CD4-positive, alpha-beta T cell (primary cell): Measurements from ENCODE around the gene MICAL2. TPM values are rescaled to one million over a fixed set of nuclear protein-coding genes. Genes with fewer than 3 reads are reported as not detected.
A peak's percentile ranks its signal among the peaks of the same experiment; 100 is the strongest.

Experiments used
- ATAC-seq: fragments of 200-7000 bp; cut with Tn5 transposase; one replicate; pipeline ENCODE4 v1.10.0; 2022; ENCODE audit warnings: mild to moderate bottlenecking; ENCODE audit not compliant: poor library complexity
- CTCF ChIA-PET: fragments of 350-600 bp; sonication (Branson Sonifier 250); formaldehyde crosslinking; loops from one replicate; lab custom pipeline; 2021; ENCODE audit warnings: antibody characterized with exemption, inconsistent platforms; lab: Charles Lee
- POLR2A ChIA-PET: fragments of 350-600 bp; sonication (Branson Sonifier 250); formaldehyde crosslinking; loops from one replicate; lab custom pipeline; 2021; ENCODE audit warnings: antibody characterized with exemption, inconsistent platforms; lab: Charles Lee
- DNase-seq, 14 experiments: peaks; one replicate each; pipeline ENCODE4 v3.0.0-alpha.2; 2013 to 2020; ENCODE audit warnings: mixed read lengths in 2 of 14
- H3K27ac ChIP-seq, 2 donors: one replicate each; pipeline versions ENCODE4 v1.5.1 to v1.7.0; 2013; ENCODE audit warnings: low read length in 2 of 2, low read depth in 1 of 2, mild to moderate bottlenecking in 1 of 2
- H3K27me3 ChIP-seq, 2 experiments: 1 replicate in 1 of 2; 2 replicates in 1 of 2; pipeline versions ENCODE4 v1.6.1 to v1.7.0; 2013; ENCODE audit warnings: low read length in 2 of 2, control low read depth in 1 of 2, mild to moderate bottlenecking in 1 of 2, moderate library complexity in 1 of 2; ENCODE audit not compliant: insufficient read depth in 2 of 2, control insufficient read depth in 1 of 2
- H3K36me3 ChIP-seq: one replicate; pipeline ENCODE4 v1.6.1; 2013; ENCODE audit warnings: low read length, control low read depth; ENCODE audit not compliant: insufficient read depth
- H3K4me1 ChIP-seq: one replicate; pipeline ENCODE4 v1.6.1; 2013; ENCODE audit warnings: low read length, control low read depth; ENCODE audit not compliant: insufficient read depth
- H3K4me3 ChIP-seq: one replicate; pipeline ENCODE4 v1.5.1; 2013; ENCODE audit warnings: mild to moderate bottlenecking, low read length, moderate library complexity
- H3K9me3 ChIP-seq, 2 experiments: 1 replicate in 1 of 2; 2 replicates in 1 of 2; pipeline versions ENCODE4 v1.6.1 to v1.7.0; 2013; ENCODE audit warnings: low read length in 2 of 2, mild to moderate bottlenecking in 2 of 2, control low read depth in 1 of 2, moderate library complexity in 1 of 2; ENCODE audit not compliant: control insufficient read depth in 1 of 2, insufficient read depth in 1 of 2
- H3K27ac Mint-ChIP-seq: one replicate; pipeline ENCODE4 v1.8.0; 2020; ENCODE audit warnings: mixed read lengths
- H3K27me3 Mint-ChIP-seq: one replicate; pipeline ENCODE4 v1.8.0; 2021; ENCODE audit warnings: mixed read lengths
- H3K36me3 Mint-ChIP-seq: one replicate; pipeline ENCODE4 v1.8.0; 2021; ENCODE audit warnings: low read depth, mixed read lengths
- H3K4me1 Mint-ChIP-seq: one replicate; pipeline ENCODE4 v1.8.0; 2021; ENCODE audit warnings: low read depth, mixed read lengths
- H3K4me3 Mint-ChIP-seq: one replicate; pipeline ENCODE4 v1.8.0; 2020; ENCODE audit warnings: mild to moderate bottlenecking, mixed read lengths
- H3K9me3 Mint-ChIP-seq: one replicate; pipeline ENCODE4 v1.8.0; 2020; ENCODE audit warnings: mixed read lengths
- intact Hi-C, 2 experiments: fragments of 100-400 bp; cut with DNase I in 1 of 2; cut with micrococcal nuclease in 1 of 2; formaldehyde crosslinking; loops; one replicate each; pipeline versions ENCODE4 v1.15.1 to v1.9.0; 2023 to 2025; cut with DNase I, micrococcal nuclease
- total RNA-seq, 174 experiments: library from RNA in 2 of 174; stranded (reverse) in 2 of 174; gene quantifications; one replicate each; pipeline ENCODE4 v1.2.3 and lab custom pipeline; 2021 to 2026
- TF ChIP-seq, protein P1 (sequence below): fragments of 200-600 bp; IDR thresholded peaks from one replicate; pipeline ENCODE4 v1.8.0; 2022; ENCODE audit warnings: antibody characterized with exemption, mild to moderate bottlenecking

MICAL2 gene
- total RNA-seq, 2 experiments from 2014 or later, result 12.8 to 14.1 TPM

DNA sequence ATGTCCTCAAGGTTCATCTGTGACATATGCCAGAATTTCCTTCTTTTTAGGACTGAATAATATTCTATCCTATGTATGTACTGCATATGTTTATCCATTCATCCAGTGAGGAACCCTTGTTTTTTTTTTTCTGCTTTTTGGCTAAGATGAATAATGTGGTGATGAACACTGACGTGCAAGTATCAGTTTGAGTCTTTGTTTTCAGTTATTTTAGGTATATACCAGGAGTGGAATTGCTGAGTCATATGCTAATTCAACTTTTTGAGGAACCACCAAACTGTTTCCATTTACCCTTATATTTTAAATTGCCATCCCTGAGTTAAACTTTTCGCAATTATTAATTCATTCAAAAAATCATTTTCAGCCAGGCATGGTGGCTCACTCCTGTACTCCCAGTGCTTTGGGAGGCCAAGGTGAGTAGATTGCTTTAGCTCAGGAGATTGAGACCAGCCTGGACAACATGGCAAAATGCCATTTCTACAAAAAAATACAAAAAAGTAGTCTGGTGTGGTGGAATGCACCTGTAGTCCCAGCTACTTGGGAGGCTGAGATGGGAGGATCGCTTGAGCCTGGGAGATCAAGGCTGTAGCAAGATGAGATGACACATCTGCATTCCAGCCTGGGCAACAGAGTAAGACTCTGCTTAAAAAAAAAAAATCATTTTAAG, 64.2 kb downstream of the MICAL2 start:
- DNase-seq, result peak in 2 of 14 experiments; percentile 36 to 44
- no peaks in the 10 kb centered on the region for H3K36me3 Mint-ChIP-seq
- H3K27ac ChIP-seq, result no peak overlapping the region
- POLR2A ChIA-PET, result no interaction called here
- H3K4me3 Mint-ChIP-seq, result no peak overlapping the region
- no peaks in the 10 kb centered on the region for H3K27me3 Mint-ChIP-seq
- TF ChIP-seq, protein P1, sequence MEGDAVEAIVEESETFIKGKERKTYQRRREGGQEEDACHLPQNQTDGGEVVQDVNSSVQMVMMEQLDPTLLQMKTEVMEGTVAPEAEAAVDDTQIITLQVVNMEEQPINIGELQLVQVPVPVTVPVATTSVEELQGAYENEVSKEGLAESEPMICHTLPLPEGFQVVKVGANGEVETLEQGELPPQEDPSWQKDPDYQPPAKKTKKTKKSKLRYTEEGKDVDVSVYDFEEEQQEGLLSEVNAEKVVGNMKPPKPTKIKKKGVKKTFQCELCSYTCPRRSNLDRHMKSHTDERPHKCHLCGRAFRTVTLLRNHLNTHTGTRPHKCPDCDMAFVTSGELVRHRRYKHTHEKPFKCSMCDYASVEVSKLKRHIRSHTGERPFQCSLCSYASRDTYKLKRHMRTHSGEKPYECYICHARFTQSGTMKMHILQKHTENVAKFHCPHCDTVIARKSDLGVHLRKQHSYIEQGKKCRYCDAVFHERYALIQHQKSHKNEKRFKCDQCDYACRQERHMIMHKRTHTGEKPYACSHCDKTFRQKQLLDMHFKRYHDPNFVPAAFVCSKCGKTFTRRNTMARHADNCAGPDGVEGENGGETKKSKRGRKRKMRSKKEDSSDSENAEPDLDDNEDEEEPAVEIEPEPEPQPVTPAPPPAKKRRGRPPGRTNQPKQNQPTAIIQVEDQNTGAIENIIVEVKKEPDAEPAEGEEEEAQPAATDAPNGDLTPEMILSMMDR, result no peak
- H3K4me1 ChIP-seq, result peaks cover 21% of the 10 kb centered on the region
- peak overlapping the region; percentile 52 for H3K27ac Mint-ChIP-seq
- H3K4me3 ChIP-seq, result no peak overlapping the region
- no peaks in the 10 kb centered on the region for H3K36me3 ChIP-seq
- CTCF ChIA-PET, result no interaction called here
- H3K27me3 ChIP-seq, result no peaks in the 10 kb centered on the region
- ATAC-seq, result peak; percentile 40
- no peaks in the 10 kb centered on the region for H3K9me3 Mint-ChIP-seq
- H3K4me1 Mint-ChIP-seq, result peaks cover 38% of the 10 kb centered on the region
- intact Hi-C loops, result no loop called here
- H3K9me3 ChIP-seq, result no peaks in the 10 kb centered on the region

GRCh38 chr11:12175694-12176241, 65.4 kb downstream of the MICAL2 start:
- no peaks in the 10 kb centered on the region for H3K27me3 Mint-ChIP-seq
- H3K27me3 ChIP-seq, result no peaks in the 10 kb centered on the region
- H3K4me1 Mint-ChIP-seq, result peaks cover 43% of the 10 kb centered on the region
- no peaks in the 10 kb centered on the region for H3K36me3 Mint-ChIP-seq
- H3K27ac ChIP-seq, result no peak overlapping the region
- peak; percentile 47 for ATAC-seq
- H3K27ac Mint-ChIP-seq, result peak overlapping the region; percentile 24
- TF ChIP-seq, protein P1, result no peak
- no peaks in the 10 kb centered on the region for H3K9me3 Mint-ChIP-seq
- POLR2A ChIA-PET, result no interaction called here
- DNase-seq, result no peak
- CTCF ChIA-PET, result no interaction called here
- intact Hi-C loops, result no loop called here
- H3K4me3 Mint-ChIP-seq, result no peak overlapping the region
- H3K9me3 ChIP-seq, result no peaks in the 10 kb centered on the region
- H3K4me3 ChIP-seq, result no peak overlapping the region
- no peaks in the 10 kb centered on the region for H3K36me3 ChIP-seq
- H3K4me1 ChIP-seq, result peaks cover 22% of the 10 kb centered on the region

- ATAC-seq (no peak), DNase-seq (no peak)
- Mint-ChIP-seq H3K9me3 (no peaks in the 10 kb centered on the region), H3K27me3 (no peaks in the 10 kb centered on the region), H3K36me3 (no peaks in the 10 kb centered on the region), H3K27ac (peak overlapping the region; percentile 24), H3K4me1 (peaks cover 43% of the 10 kb centered on the region), H3K4me3 (no peak overlapping the region)
- Histone ChIP-seq H3K27me3 (no peaks in the 10 kb centered on the region), H3K4me1 (peaks cover 22% of the 10 kb centered on the region), H3K27ac (no peak overlapping the region), H3K36me3 (no peaks in the 10 kb centered on the region), H3K9me3 (no peaks in the 10 kb centered on the region), H3K4me3 (no peak overlapping the region)
- ChIA-PET CTCF (no interaction called here), POLR2A (no interaction called here)
- intact Hi-C loops, result no loop called here
- TF ChIP-seq, protein P1, result no peak
Observed at GRCh38 chr11:12176410-12176809, 66.0 kb downstream of the MICAL2 start.
